ACHN (cell line): Measurements from ENCODE around the gene CDH13.

Source experiments
- DNase-seq: peaks from one replicate; pipeline ENCODE4 v3.0.0-alpha.2; 2015
- in situ Hi-C: cut with HindIII; loops from 2 replicates; pipeline ENCODE4 v1.10.0; 2017; ENCODE audit warnings: low sequenced_read_pairs, low pct_ligation_motif_present, low pct_unique_long_range_greater_than_20kb

The CDH13 gene

DNA sequence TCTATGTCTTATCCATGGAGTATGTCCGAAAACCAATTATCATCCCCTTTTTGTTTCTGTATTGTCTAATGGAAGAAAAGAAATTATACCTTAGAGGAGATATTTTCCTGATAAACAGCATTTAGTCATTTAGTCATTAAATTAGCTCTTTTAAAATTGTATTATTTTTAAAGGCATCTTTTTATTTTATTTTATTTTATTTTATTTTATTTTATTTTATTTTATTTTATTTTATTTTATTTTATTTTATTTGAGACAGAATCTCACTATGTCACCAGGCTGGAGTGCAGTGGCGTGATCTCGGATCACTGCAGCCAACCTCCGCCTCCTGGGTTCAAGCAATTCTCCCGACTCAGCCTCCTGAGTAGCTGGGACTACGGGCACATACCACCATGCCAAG, 559.1 kb downstream of the CDH13 start:
- no peak for DNase-seq
- in situ Hi-C loops, result no loop called here

DNA sequence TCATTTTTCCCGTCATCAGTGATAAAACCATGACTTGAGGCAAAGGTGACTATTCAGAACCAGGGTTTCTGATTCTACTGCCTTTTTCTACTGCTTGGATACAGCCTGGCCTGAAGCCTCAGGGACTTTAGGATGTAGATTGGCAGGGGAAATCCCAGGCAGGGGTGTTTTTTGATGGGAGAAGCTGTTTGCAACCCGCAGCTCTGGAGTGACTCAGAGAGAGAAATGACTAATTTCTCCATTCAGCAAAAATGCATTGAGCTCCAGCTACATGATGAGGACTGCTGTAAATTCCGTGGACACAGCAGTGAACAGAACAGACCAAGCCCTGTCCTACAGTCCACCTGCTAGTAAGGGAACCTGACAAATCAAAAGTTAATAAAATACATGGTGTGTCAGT, 560.6 kb downstream of the CDH13 start:
- in situ Hi-C loops, result no loop called here
- DNase-seq, result peak; percentile 62

DNA sequence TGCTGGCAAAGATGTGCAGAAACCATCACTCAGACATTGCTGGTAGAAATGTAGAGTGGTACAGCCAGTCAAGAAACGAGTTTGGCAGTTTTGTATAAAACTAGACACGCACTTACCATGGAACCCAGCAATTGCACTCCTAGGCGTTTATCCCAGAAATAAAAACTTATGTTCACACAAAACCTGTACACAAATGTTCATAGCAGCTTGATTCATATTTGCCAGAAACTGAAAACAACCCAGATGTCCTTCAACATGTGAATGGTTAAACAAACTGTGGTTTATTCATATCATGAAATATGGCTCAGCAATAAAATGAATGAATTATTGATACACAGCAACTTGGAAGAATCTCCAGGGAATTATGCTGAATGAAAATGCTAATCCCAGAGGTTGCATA, 570.0 kb downstream of the CDH13 start:
- DNase-seq, result no peak
- in situ Hi-C loops, result no loop called here

DNA sequence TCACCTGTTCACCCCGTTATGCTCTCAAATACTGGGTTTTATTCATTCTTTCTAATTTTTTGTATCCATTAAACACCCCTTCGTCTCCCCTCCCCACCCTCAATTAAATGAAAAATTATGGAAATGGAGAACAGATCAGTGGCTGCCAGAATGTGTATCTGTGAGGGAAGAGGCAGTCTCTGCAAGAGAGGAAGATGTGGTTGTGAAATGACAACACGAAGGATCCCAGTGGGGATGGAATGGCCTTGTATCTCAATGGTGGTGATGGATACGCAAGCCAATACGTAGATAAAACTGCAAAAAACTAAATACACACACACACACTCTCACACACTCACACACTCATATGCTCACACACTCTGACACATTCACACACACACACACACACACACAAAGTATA, 570.7 kb downstream of the CDH13 start:
- no peak for DNase-seq
- in situ Hi-C loops, result no loop called here

GRCh38 chr16:83198977-83199376, 572.2 kb downstream of the CDH13 start:
- no peak for DNase-seq
- in situ Hi-C loops, result no loop called here

DNA sequence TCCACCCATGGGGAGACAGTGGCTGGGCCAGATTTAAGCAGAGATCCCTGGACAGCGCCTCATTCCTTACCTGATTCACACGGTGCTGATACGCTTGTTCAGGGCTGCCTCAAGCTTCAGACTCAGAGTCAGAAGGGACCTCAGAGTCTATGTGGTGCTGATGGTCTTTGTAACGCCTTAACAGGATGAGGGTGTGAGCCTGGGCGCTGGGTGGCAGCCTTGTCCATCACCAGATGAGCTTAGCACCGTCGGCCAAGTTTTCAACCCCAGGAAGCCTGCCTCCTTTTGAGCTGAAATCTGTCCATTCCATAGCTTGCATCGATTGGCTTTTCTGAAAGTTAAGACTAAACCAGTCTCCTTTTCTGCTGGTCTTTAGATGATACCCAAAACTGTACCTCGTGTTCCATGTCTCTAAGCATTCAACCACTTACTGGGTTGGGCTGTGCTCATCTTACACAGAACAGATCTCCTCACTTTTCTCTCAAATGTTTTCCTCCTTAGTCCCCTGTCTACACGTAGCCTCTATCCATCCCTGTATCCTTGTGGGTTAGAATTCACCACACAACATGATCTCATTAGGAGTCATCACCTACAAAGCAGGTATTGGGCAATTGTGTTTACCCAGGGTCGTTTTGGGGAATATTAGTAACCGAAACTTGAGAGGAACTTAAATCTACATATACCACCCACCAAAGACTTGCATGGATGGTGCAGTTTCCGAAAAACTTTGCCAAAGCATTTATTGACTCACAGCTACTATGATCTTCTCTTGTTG, 573.4 kb downstream of the CDH13 start:
- in situ Hi-C loops, result no loop called here
- DNase-seq, result no peak

DNA sequence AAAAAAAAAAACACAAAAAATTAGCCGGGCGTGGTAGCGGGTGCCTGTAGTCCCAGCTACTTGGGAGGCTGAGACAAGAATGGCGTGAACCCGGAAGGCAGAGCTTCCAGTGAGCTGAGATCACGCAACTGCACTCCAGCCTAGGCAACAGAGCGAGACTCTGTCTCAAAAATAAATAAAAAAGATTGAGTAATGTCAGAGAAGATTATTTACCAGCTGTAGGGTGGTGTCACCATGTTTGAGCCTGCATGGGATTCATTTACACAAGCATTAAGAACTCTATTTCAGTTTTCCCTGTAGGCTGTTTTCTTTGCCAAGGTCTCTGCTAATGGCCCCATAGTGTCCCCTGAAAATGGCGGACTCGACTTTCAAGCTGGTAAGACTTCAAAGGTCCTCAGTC, 575.0 kb downstream of the CDH13 start:
- no peak for DNase-seq
- in situ Hi-C loops, result no loop called here

- in situ Hi-C loops, result no loop called here
- DNase-seq, result no peak
These were observed 579.1 kb downstream of the CDH13 start for GRCh38 chr16:83205896-83206295.

DNA sequence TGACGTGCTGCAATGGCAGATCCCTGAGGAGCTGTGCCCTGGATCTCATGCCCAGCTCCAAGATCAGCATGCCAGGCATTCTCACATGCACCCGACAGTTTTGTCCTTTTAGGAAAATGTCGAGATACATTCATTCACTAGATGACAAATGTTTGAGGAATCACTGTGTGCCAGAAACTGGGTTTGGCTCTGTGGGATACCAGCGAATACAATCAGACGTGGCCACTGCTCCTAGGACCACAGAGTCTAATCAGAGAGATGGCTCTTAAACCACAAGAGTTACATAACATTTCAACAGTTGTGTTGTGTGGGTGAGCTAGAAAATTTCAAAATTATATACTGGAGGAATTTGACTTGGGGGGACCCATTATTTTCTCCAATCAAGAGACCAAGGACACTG, 579.7 kb downstream of the CDH13 start:
- in situ Hi-C loops, result no loop called here
- DNase-seq, result no peak

DNA sequence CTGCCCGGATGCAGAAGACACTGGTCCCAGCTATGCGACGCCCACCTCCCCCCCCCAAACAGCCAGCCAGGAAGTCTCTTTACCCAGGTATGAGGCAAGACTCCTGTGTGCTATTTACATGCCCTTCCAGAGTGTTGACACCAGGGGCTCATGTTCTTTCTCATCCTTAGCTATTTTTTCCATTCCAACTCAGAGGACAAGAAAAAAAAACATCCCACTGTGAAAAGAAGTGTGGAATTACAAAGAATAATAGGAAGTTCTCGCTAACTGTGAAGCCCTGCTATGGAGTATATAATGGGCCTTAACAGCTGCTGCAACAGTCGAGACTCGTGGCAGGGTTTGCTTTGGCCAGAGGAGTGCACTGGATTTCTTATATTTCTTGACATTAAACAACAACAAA, 584.9 kb downstream of the CDH13 start:
- in situ Hi-C loops, result no loop called here
- no peak for DNase-seq

DNA sequence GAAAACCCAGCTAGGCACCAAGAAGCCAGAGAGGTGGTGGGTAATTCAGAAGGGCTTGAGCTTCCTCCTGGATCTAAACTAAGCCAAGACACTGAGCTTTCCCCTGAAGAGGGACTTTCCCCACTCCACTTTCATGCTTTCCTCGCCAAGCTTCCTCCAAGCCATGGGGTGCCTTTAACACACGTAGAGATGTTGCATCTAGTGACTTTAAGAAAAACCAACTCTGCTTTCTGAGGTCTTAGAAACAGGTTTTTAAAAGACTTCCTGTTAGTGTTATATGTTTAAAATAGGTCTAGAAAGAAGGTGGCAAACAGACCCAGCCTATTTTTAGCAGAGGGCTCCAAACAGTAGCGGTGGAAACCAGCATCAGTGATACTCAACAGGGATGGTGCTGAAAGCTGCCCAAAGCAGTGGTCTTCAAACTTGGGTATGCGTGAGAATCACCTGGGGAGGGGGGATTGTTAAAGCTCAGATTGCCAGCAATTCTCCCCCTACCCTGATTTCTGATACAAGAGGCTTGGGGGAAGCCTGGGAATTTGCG, 585.6 kb downstream of the CDH13 start:
- in situ Hi-C loops, result no loop called here
- DNase-seq, result no peak

DNA sequence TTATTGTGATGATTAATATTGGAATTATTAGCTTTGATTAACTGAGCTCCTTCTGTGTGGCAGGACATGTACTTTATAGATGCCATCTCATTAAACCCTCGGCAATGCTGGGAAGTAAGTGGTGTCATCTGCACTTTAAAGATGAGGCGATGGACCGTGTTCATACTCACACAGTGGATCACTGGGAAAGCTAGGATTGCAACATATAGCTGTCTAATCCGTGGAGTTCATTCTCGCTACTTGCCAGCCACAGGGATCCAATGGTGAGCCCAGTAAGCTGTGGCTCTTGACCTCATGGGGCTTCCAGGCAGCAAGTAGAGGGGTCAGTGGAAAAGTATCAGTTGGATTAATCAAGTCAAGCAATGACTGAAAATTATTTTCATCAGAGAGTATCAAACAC, 587.9 kb downstream of the CDH13 start:
- in situ Hi-C loops, result no loop called here

DNA sequence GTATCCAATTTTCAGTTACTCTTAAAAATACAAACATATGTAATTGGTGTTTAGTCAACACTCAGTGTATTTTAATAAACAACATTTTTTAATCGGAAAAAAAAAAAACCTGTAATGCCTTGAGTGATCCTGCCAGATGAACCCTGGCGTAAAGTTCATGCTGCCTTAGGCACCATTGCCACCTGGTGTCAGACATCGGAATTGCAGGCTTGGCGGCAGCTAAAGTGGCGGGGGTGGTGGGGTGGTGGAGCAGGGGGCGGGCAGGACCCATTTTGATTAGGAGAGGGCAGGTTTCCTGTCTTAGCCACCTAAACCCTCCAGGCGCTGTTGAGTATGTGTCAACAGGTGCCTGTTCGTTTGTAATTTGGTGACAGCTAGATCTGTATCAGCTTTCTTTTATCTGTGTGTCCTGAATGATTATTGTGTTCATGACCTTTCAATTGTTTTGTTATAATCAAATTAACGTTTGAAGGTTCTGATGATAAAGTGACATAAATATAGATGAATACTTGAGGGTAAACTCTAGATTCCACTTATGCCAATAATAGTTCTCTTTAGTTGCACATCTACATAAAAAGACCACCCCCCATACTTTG, 588.7 kb downstream of the CDH13 start:
- DNase-seq, result peak; percentile 71
- in situ Hi-C loops, result no loop called here

More for the DNA sequence above, 587.9 kb downstream of the CDH13 start:
- DNase-seq, result no peak

DNA sequence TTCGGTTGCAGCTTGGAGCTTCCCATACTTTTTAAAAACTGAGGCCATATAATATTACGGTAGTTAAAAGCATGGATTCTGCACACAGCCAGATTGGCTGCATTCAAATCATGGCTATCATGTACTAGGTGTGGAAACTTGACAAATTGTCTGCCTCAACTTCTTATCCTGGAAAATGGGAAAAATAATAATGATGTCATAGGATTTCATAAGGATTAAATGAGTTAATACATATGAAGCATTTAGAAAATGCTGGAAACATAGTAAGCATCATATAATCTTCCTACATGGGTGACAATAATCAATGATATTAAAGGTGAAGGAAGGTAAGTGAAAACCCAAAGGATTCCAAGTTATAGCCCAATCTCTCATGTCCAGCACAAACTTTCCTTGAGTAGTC, 592.5 kb downstream of the CDH13 start:
- in situ Hi-C loops, result no loop called here
- no peak for DNase-seq

GRCh38 chr16:83220066-83220465, 593.3 kb downstream of the CDH13 start:
- DNase-seq, result no peak

GRCh38 chr16:83224642-83225041, 597.9 kb downstream of the CDH13 start:
- DNase-seq, result no peak
- in situ Hi-C loops, result no loop called here

More at GRCh38 chr16:83220066-83220465, 593.3 kb downstream of the CDH13 start:
- in situ Hi-C loops, result no loop called here

GRCh38 chr16:83227336-83227735, 600.6 kb downstream of the CDH13 start:
- no peak for DNase-seq
- in situ Hi-C loops, result no loop called here

- in situ Hi-C loops, result no loop called here
These were observed 605.0 kb downstream of the CDH13 start for GRCh38 chr16:83231729-83232128.

DNA sequence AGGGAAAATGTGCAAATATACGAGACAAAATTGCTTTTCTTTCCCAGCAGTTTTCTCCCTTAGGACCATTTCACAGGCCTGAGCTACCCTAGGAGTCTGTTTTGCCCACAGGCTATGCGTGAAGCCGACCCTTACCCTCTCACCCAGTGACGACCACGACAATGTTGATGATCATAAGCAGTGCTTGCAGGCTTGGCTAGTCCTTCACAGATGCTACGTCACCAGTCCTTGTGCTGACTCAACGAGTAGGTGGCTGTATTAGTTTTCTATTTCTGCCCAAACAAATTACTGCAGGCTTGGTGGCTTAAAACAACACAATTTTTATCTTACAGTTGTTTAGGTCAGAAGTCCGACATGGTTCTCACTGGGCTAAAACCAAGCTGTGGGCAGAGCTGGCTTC, 606.4 kb downstream of the CDH13 start:
- in situ Hi-C loops, result no loop called here
- no peak for DNase-seq

More at GRCh38 chr16:83231729-83232128, 605.0 kb downstream of the CDH13 start:
- no peak for DNase-seq
